HepG2 (cell line): ENCODE results near the gene STK40. TPM values are rescaled to one million over a fixed set of nuclear protein-coding genes. Genes with fewer than 3 reads are reported as not detected.

Source experiments
- FLYWCH1 ChIP-seq: sonication (generic); formaldehyde crosslinking; IDR thresholded peaks from 2 replicates; pipeline ENCODE4 v1.8.1; 2023; ENCODE audit warnings: mild to moderate bottlenecking, missing genetic modification reagents
- MTA3 ChIP-seq: sonication (generic); formaldehyde crosslinking; IDR thresholded peaks from 2 replicates; pipeline ENCODE4 v1.4.0; 2020; ENCODE audit warnings: missing genetic modification reagents
- NBN ChIP-seq: fragments of 450-650 bp; conservative IDR thresholded peaks from 2 replicates; pipeline ENCODE4 v1.6.1; 2017
- NCOA2 ChIP-seq: sonication (generic); formaldehyde crosslinking; IDR thresholded peaks from 2 replicates; pipeline ENCODE4 v1.8.0; 2022; ENCODE audit warnings: inconsistent platforms
- POLR2A ChIP-seq, 2 experiments: IDR thresholded peaks; 2 replicates each; pipeline ENCODE4 v1.6.1; 2011; ENCODE audit warnings: low read depth in 2 of 2, low read length in 2 of 2, mild to moderate bottlenecking in 1 of 2, moderate library complexity in 1 of 2; ENCODE audit not compliant: insufficient read depth in 1 of 2
- RFX5 ChIP-seq: IDR thresholded peaks from 2 replicates; pipeline ENCODE4 v1.6.1; 2011; ENCODE audit warnings: low read depth, low read length, improper control_type of control experiment
- SIX4 ChIP-seq: sonication (generic); formaldehyde crosslinking; IDR thresholded peaks from 2 replicates; pipeline ENCODE4 v1.4.0; 2020; ENCODE audit warnings: missing genetic modification reagents
- TRIM24 ChIP-seq: sonication (generic); formaldehyde crosslinking; IDR thresholded peaks from 2 replicates; pipeline ENCODE4 v1.8.0; 2022; ENCODE audit warnings: mild to moderate bottlenecking, missing genetic modification reagents
- YEATS4 ChIP-seq: sonication (generic); formaldehyde crosslinking; IDR thresholded peaks from 2 replicates; pipeline ENCODE4 v1.4.0; 2020; ENCODE audit warnings: missing genetic modification reagents, borderline replicate concordance
- ZMAT3 ChIP-seq: sonication (generic); formaldehyde crosslinking; conservative IDR thresholded peaks from 2 replicates; pipeline ENCODE4 v1.7.0; 2021; ENCODE audit warnings: missing genetic modification reagents
- ZNF264 ChIP-seq: sonication (generic); formaldehyde crosslinking; IDR thresholded peaks from 2 replicates; pipeline ENCODE4 v1.4.0; 2020; ENCODE audit warnings: missing genetic modification reagents
- polyA plus RNA-seq, 8 experiments: library from polyadenylated mRNA; depleted of rRNA in 3 of 8; stranded (reverse) in 7 of 8; unstranded in 1 of 8; fragments of >200 nt; fragmentation: Illumina TruSeq in 4 of 8; extraction: Trizol in 4 of 8; gene quantifications; 2 replicates each; pipeline versions ENCODE4 v1.2.1 to v1.2.3, GENCODE V29; 2011 to 2016; ENCODE audit warnings: low read depth in 4 of 8, missing spikeins in 1 of 8, mixed read lengths in 1 of 8; ENCODE audit not compliant: insufficient read depth in 1 of 8
- total RNA-seq, 5 experiments: library from RNA; depleted of rRNA; stranded (reverse); fragments of >200 nt; fragmentation: Illumina TruSeq; extraction: Trizol; gene quantifications; 2 replicates each; pipeline ENCODE4 v1.2.3, GENCODE V29; 2016; ENCODE audit warnings: low read depth in 1 of 5
- TF ChIP-seq, protein P1 (sequence below): IDR thresholded peaks from 2 replicates; pipeline ENCODE4 v1.6.1; 2016; ENCODE audit warnings: missing biosample characterization, missing genetic modification reagents, low read depth
- TF ChIP-seq, protein P2 (sequence below): sonication (generic); formaldehyde crosslinking; IDR thresholded peaks from 2 replicates; pipeline ENCODE4 v1.5.0; 2020; ENCODE audit warnings: missing genetic modification reagents
- TF ChIP-seq, protein P3 (sequence below): sonication (generic); formaldehyde crosslinking; IDR thresholded peaks from 2 replicates; pipeline ENCODE4 v1.5.0; 2020; ENCODE audit warnings: mild to moderate bottlenecking, missing genetic modification reagents, borderline replicate concordance
- TF ChIP-seq, protein P4 (sequence below): sonication (generic); formaldehyde crosslinking; IDR thresholded peaks from 2 replicates; pipeline ENCODE4 v1.4.0; 2020; ENCODE audit warnings: missing genetic modification reagents, mild to moderate bottlenecking, borderline replicate concordance
- TF ChIP-seq, protein P5 (sequence below): IDR thresholded peaks from 2 replicates; pipeline ENCODE4 v1.6.1; 2016
- TF ChIP-seq, protein P6 (sequence below): sonication (generic); formaldehyde crosslinking; IDR thresholded peaks from 2 replicates; pipeline ENCODE4 v1.8.1; 2023; ENCODE audit warnings: mild to moderate bottlenecking, inconsistent platforms, moderate library complexity, missing genetic modification reagents, borderline replicate concordance

STK40 gene
- total and polyA plus RNA-seq, 2 of the 13 experiments (the other 11 are each of a cell fraction or from before 2014, with no cell fraction given) = 33.8 to 35.1 TPM

DNA sequence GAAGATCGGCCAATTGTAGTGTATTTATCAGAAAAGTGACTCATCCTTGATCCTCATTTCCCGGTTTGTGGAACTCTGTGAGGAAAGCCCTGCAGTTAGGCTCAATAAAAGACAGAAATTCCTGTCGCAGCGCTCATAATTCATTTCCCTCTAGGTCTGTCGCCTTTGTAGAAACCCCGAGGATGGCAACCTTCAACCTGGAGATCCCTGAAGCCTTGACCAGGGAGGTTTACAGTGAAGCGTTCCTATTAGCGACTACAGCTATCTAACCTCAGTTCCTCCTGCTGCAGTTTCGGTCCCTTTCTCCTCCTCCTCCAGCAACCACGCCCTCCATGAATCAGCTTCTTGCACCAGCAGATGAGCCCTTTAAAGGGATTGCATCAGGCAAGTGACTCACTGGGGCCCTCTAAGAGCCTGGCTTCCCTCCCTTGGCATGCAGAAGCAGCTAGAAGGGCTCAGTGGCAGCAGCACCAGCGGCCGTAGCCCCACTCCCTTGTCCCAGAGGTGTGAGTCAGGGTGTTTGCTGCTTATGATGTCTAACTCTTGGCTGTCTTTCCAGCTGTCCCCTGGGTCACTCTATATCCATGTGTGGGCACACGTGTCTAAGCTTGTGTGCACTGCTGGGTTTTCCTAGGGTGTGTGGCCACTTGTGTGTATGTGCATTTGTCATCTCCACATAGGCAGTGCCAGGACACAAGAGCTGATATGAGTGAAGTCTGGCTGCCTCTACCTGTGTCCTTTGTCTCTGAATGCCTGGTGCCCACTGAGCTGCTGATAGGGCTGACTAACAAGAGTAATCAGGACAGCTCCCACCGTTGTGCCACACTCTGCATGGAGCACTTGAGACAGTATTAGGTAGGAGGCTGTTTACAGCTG, 779 bp upstream of the STK40 start (continued):
- TF ChIP-seq, protein P1, sequence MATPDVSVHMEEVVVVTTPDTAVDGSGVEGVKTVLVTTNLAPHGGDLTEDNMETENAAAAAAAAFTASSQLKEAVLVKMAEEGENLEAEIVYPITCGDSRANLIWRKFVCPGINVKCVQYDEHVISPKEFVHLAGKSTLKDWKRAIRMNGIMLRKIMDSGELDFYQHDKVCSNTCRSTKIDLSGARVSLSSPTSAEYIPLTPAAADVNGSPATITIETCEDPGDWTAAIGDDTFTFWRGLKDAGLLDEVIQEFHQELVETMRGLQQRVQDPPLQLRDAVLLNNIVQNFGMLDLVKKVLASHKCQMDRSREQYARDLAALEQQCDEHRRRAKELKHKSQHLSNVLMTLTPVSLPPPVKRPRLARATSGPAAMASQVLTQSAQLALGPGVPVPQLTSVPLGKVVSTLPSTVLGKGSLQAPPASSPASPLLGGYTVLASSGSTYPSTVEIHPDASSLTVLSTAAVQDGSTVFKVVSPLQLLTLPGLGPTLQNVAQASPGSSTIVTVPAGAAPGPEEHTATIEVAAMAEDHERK (CRISPR knock-in tag) = no peak
- TF ChIP-seq, protein P2, sequence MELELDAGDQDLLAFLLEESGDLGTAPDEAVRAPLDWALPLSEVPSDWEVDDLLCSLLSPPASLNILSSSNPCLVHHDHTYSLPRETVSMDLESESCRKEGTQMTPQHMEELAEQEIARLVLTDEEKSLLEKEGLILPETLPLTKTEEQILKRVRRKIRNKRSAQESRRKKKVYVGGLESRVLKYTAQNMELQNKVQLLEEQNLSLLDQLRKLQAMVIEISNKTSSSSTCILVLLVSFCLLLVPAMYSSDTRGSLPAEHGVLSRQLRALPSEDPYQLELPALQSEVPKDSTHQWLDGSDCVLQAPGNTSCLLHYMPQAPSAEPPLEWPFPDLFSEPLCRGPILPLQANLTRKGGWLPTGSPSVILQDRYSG (CRISPR knock-in tag) = no peak
- TF ChIP-seq NBN (no peak), FLYWCH1 (CRISPR knock-in tag) (0 out of 2 replicates have a peak, but pooled peaks have one; percentile 19), POLR2A (IDR thresholded peaks at IDR 0.05; ENCODE audit: insufficient read depth in 1 of 2, low read depth in 2 of 2, low read length in 2 of 2) (peak; percentile 95 to 96), ZMAT3 (CRISPR knock-in tag) (no peak; the same call in 1 of the 2 replicates), SIX4 (CRISPR knock-in tag) (no peak), RFX5 (0 out of 2 replicates have a peak, but pooled peaks have one; percentile 4), TRIM24 (CRISPR knock-in tag) (no peak), ZNF264 (0 out of 2 replicates have a peak, but pooled peaks have one; percentile 12), YEATS4 (peak; percentile 87), MTA3 (CRISPR knock-in tag) (no peak), NCOA2 (CRISPR knock-in tag) (peak; percentile 42)
- TF ChIP-seq, protein P3, sequence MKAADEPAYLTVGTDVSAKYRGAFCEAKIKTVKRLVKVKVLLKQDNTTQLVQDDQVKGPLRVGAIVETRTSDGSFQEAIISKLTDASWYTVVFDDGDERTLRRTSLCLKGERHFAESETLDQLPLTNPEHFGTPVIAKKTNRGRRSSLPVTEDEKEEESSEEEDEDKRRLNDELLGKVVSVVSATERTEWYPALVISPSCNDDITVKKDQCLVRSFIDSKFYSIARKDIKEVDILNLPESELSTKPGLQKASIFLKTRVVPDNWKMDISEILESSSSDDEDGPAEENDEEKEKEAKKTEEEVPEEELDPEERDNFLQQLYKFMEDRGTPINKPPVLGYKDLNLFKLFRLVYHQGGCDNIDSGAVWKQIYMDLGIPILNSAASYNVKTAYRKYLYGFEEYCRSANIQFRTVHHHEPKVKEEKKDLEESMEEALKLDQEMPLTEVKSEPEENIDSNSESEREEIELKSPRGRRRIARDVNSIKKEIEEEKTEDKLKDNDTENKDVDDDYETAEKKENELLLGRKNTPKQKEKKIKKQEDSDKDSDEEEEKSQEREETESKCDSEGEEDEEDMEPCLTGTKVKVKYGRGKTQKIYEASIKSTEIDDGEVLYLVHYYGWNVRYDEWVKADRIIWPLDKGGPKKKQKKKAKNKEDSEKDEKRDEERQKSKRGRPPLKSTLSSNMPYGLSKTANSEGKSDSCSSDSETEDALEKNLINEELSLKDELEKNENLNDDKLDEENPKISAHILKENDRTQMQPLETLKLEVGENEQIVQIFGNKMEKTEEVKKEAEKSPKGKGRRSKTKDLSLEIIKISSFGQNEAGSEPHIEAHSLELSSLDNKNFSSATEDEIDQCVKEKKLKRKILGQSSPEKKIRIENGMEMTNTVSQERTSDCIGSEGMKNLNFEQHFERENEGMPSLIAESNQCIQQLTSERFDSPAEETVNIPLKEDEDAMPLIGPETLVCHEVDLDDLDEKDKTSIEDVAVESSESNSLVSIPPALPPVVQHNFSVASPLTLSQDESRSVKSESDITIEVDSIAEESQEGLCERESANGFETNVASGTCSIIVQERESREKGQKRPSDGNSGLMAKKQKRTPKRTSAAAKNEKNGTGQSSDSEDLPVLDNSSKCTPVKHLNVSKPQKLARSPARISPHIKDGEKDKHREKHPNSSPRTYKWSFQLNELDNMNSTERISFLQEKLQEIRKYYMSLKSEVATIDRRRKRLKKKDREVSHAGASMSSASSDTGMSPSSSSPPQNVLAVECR (CRISPR knock-in tag) = peak; percentile 81
- TF ChIP-seq, protein P4, sequence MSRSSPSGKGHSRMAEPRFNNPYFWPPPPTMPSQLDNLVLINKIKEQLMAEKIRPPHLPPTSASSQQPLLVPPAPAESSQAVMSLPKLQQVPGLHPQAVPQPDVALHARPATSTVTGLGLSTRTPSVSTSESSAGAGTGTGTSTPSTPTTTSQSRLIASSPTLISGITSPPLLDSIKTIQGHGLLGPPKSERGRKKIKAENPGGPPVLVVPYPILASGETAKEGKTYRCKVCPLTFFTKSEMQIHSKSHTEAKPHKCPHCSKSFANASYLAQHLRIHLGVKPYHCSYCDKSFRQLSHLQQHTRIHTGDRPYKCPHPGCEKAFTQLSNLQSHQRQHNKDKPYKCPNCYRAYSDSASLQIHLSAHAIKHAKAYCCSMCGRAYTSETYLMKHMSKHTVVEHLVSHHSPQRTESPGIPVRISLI (CRISPR knock-in tag) = no peak
- TF ChIP-seq, protein P5, sequence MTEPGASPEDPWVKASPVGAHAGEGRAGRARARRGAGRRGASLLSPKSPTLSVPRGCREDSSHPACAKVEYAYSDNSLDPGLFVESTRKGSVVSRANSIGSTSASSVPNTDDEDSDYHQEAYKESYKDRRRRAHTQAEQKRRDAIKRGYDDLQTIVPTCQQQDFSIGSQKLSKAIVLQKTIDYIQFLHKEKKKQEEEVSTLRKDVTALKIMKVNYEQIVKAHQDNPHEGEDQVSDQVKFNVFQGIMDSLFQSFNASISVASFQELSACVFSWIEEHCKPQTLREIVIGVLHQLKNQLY = peak; percentile 49; the same call in 1 of the 2 replicates
- TF ChIP-seq, protein P6, sequence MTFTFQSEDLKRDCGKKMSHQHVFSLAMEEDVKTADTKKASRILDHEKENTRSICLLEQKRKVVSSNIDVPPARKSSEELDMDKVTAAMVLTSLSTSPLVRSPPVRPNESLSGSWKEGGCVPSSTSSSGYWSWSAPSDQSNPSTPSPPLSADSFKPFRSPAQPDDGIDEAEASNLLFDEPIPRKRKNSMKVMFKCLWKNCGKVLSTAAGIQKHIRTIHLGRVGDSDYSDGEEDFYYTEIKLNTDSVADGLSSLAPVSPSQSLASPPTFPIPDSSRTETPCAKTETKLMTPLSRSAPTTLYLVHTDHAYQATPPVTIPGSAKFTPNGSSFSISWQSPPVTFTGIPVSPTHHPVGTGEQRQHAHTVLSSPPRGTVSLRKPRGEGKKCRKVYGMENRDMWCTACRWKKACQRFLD (CRISPR knock-in tag) = no peak
